COLO829 (cell line): ENCODE results near the gene SPATA2L.

ENCODE experiments used
- DNase-seq: peaks from one replicate; pipeline ENCODE4 v3.0.0; 2012; ENCODE audit warnings: low spot score

Gene SPATA2L, protein sequence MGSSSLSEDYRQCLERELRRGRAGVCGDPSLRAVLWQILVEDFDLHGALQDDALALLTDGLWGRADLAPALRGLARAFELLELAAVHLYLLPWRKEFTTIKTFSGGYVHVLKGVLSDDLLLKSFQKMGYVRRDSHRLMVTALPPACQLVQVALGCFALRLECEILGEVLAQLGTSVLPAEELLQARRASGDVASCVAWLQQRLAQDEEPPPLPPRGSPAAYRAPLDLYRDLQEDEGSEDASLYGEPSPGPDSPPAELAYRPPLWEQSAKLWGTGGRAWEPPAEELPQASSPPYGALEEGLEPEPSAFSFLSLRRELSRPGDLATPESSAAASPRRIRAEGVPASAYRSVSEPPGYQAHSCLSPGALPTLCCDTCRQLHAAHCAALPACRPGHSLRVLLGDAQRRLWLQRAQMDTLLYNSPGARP

DNA sequence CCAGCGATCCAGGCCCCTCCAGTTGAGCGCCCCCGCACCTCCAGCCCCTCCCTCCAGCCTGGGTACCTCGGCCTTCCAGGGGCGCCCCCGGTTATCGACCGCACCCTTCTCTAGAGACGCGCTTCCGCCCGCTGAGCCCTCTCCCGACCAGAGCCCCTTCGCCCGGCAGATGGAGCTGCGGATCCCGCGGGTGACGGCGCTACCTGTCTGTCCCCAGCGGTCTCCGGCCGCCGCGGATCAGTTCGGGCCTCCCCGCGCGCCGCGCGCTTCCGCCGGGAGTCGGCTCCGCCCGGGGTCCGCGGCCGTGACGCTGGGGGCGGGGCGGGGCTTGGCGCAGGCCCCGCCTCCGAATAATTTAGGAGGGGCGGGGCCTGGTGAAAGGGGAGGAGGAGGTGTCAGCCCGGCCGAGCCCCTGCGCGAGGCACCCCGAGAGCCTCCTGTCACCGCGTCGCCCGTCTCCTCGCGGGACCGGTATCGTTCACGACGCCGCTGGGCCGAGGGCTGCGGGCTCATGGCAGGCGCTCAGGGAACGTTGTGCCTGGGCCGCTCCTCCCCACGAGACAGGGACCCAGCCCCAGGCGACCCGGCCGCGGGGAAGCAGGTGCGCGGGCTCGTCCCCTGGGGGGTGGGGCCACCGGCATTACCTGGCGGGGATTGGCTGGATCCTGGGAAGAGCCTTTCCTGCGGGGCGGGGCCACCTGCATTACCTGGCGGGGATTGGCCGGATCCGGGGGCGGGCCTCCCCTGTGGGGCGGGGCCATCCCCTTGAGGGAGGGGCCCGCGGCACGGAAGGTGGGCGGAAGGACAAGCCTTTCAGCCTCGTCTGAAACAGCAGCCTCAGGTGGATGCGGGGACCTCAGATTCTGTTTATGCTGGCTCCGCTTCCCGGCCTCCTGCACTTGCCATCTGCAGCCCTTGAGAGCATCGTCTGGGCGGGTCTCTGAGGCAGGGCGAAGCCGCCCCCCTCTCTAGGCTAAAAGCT is at the start of gene SPATA2L:
SPATA2L (minus strand) TSS at position 281 of the 982 bp plus-strand sequence. CDS start 473 bp downstream, outside the sequence.
- peak; percentile 90 for DNase-seq

DNA sequence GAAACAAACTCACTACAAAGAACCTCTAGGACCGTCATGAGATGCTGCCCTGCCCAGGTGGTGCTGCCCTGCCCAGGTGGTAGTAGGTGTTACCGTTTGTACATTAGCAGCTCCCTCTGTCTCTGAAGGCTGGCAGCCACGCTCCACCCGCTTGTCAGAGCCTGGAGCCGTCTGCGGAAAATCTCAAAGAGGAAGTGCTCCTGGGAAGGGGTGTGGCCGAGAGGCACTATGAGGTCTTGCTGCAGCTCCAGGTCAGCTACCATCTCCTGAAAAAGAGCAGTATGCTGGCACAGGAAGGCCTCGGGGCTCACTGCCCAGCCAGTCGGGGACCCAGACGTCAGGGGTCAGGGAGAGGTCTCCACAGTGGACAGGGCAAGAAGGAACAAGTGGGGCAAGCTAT is 48.1 kb upstream of the SPATA2L start:
- no peak for DNase-seq

DNA sequence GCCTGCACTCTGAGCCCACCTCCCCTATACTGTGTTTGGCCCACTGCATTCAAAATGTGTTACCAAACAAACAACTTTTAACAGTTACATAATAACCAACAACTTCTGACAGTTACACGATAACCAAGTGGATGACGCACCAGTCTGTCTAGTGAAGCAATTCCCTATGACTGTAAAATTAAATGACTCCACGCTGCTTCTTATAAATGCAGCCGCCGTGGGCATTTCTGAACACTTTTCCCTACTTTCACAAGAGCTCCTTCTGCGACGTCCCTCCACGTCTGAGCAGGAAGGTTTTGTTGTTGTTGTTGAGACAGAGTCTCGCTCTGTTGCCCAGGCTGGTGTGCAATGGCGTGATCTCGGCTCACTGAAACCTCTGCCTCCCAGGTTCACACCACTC is 47.4 kb upstream of the SPATA2L start:
- no peak for DNase-seq

DNA sequence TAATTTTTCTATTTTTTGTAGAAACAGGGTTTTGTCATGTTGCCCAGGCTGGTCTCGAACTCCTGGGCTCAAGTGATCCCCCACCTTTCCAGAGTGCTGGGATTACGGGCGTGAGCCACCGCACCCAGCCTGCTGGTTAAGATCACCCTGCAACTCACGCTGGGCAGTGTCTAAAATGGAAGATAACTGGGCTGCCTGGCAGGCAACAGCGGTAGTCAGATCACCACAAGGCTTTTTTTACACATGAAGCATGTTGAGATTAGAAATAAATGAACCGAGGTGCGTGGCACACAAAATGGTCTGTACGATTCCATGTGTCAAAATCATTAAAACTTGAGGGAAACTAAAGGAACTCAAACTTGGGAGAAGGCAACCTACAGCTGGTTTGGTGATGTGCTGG is 46.6 kb upstream of the SPATA2L start:
- DNase-seq = no peak

DNA sequence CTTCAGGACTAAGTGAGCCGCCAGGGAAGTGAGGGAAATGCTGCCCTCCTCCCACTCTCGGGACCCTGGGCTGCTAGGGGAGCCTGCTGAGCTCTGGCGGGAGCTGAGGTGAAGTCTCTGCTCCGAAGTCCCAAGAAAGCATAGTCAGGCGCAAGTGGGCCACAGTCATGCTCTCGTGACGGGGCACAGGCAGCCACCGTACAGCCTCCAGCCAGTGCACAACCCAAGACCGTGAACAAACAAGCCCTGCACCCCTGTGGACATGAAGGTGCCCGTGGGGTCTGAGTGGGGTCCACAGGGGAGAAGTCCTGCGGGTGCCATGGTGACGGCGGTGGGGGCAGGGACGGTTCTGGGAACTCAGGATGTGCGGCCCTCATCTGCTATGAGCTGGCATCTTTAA is 44.5 kb upstream of the SPATA2L start:
- DNase-seq = no peak

DNA sequence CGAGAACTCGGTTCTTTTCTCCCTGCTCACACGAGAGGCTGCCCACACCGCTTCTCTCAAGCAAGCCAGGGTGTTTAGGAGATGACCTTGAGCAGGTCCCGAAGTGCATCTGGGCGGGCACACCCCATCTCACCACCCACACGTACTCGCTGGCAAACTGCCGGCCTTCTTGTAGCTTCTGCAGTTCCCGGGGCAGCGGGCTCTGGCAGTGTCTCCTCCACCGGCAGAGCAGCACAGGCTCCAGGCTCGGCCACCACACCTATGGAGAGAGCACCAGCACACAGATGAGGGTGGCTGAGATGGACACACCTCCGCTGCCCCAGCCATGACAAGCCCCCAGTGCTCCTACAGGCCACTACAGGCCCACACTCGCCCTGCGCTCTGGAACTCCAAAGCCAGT is 43.3 kb upstream of the SPATA2L start:
- no peak for DNase-seq

DNA sequence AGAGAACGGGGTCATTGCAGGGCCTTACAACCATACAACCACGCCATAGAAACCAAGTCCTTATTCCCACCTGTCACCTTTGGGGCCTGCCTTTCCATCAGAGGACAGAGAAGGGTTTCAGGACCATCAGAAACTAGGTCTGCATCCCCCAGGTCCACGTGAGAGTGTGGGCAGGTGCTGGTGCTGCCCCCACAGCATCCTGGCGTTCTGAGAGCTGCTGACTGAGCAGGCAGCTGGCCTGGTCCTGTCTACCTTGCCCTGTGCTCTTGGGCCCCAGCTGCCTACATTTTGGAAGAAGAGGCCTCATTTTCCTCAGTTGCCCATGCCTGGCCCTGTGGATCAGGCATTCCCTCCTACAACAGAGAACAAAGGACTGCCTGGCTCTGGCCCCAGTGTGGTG is 41.4 kb upstream of the SPATA2L start:
- DNase-seq = no peak

DNA sequence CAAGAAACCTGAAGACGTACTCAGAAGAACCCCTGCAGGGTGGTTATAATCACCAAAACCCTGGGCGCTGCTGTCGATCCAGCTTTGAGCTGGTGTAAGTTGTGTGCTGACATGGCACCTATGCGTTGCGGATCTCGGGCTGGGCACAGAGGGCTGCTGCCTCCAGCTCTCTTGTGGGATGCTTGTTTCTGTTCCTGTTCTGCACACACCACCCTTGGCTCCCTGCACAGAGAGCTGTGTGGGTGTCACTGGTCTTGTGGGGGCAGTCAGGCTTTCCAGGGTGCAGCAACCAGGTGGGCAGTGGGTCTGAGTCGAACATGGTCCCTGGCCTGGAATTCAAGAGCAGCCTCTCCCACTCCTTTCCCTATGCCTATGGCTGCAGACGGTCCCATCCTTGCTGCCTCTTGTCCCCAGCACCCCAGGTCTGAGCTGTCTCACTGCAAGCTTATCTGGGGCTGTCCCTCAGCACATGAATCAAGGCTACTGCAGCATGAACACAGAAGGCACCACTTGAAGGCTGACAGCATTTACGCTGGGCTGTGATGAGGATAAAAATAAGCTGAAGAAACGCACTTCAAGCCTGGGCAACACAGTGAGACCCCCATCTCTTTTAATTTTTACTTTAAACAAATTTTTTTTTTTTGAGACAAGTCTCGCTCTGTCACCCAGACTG is 40.0 kb upstream of the SPATA2L start:
- no peak for DNase-seq

DNA sequence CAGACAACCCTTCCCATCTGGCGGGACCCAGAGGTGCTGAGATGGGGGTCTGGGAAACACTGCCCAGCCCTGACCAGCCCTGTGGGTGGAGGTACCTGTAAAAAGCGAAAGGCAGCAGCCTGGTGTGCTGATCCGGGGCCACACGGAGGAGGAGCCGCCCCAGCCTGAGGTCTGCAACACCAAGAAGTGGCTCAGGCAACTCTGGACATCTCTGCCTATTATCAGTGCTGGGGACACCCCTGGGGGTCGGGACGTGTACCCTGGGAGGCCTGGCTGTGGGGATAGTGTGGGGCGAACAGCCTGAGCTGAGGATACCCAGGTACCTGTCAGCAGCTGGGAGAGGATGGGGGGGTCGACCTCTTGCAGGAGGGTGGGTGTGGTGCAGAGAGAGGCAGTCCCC is 37.9 kb upstream of the SPATA2L start:
- DNase-seq = no peak

DNA sequence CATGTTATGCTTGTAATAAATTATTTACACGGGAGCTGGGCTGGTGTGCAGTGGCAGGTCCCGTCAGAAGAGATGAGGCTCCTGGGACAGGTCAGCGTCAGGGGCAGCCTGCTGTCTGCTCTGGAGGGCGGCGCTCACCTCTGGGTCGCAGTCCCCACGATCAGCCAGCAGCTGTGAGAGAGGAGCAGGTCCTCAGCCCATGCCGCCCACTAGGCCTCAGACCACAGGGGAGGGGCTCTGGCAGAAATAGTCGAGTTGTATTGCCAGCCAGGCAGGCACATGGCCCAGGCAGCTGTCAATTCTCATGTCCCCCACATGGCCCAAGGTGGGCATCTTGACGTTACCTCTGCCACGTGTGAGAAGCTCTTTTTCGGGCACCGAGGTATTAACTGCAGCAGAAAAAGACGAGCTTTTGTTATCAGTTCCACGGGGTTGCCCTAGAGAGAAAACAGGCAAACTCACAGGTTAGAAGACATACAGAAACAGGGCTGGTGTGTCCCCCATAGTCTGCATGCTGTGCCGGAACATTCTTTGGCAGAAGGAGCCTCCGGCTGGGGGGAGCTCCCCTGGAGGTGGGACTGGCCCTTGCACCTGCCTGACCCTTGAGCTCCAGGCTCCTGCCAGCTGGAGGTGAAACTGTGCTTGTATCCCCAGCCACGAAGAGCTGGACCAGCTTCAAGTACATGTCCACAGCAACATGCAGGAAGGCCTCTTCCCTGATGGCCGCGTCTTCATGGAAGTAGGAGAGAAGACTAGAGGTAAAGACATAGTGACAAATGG is 37.2 kb upstream of the SPATA2L start:
- no peak for DNase-seq

DNA sequence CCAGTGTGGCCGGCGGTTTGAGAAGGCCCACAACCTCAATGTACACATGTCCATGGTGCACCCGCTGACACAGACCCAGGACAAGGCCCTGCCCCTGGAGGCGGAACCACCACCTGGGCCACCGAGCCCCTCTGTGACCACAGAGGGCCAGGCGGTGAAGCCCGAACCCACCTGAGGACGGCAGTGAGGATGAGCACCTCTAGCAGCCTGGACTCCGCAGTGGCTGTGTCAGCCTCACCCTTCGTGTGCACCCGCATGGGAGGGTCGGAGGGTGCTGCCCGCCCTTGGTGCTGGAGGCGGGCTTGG is 36.5 kb upstream of the SPATA2L start:
- DNase-seq = no peak

DNA sequence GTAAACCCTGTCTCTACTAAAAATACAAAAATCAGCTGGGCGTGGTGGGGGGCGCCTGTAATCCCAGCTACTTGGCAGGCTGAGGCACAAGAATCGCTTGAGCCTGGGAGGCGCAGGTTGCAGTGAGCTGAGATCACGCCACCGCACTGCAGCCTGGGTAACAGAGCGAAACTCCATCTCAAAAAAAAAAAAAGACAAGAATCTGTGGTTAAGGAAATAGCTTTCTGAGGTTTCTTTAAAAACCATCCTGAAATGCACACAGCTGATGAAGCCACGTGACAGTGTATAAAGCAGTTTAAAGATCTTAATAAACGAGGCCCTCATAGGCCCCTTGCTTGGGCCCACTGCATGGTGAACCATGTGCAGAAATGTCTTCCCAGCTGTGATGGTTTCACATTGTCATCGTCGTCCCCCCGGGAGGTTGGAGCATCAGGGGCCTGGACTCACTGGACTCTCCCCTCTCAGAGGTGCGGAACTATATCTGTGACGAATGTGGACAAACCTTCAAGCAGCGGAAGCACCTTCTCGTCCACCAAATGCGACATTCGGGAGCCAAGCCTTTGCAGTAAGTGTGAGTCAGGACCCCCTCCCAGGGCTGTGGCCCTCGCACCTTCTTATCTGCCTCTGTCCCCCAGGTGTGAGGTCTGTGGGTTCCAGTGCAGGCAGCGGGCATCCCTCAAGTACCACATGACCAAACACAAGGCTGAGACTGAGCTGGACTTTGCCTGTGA is 36.0 kb upstream of the SPATA2L start:
- no peak for DNase-seq

DNA sequence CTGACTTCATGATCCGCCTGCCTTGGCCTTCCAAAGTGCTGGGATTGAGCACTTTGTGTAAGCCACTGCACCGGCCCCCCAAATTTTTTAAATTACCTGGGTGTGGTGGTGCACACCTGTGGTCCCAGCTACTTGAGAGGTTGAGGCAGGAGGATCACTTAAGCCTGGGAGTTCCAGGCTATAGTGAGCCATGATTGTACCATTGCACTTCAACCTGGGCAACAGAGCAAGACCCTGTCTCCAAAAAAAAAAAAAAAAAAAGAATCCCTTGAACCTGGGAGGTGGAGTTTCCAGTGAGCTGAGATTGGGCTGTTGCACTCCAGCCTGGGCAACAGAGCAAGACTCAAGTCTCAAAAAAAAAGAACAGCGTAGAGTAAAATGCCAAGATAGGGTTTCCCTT is 35.0 kb upstream of the SPATA2L start:
- DNase-seq = no peak

DNA sequence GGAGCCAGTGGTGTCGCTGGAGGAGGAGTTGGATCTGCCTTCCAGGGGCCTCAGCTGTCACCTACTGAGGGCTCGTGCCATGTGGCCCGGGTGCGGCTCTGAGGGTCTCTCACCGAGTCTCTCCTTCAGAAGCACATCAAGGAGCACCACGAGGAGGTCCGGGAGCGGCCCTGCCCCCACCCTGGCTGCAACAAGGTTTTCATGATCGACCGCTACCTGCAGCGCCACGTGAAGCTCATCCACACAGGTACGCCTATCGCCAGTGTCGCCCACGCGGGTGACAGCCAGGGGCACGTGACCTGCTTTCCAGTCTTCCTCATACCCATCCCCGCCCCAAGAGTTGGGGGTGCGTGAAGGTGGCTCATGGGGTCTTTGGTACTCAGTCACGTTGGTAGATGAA is 32.3 kb upstream of the SPATA2L start:
- DNase-seq = no peak

DNA sequence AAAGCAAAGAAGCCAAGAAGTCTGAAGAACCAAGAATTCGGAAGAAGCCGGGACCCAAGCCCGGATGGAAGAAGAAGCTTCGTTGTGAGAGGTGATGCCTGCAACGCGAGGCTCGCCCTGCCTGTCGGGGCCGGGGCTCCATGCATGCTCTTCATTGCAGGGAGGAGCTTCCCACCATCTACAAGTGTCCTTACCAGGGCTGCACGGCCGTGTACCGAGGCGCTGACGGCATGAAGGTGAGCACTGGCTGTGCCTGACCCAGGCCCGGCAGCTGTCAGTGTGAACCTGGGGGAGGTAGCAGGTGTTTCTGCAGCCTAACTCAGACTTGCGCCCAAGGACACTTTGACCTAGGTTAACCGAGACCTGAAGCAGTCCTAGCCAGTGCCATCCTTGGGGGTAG is 31.8 kb upstream of the SPATA2L start:
- DNase-seq = no peak

DNA sequence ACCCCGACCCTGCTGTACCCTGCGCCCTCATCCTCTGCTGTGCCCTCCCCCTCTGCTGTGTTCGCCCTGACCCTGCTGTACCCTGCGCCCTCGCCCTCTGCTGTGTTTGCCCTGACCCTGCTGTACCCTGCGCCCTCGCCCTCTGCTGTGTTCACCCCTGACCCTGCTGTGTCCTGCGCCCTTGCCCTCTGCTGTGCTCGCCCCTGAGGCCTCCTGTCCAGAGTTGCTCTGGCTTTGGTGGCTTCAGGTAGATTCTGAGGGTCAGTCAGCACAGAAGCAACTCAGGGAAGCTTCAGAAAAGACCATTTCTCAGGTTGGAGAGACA is 31.4 kb upstream of the SPATA2L start:
- DNase-seq = no peak

DNA sequence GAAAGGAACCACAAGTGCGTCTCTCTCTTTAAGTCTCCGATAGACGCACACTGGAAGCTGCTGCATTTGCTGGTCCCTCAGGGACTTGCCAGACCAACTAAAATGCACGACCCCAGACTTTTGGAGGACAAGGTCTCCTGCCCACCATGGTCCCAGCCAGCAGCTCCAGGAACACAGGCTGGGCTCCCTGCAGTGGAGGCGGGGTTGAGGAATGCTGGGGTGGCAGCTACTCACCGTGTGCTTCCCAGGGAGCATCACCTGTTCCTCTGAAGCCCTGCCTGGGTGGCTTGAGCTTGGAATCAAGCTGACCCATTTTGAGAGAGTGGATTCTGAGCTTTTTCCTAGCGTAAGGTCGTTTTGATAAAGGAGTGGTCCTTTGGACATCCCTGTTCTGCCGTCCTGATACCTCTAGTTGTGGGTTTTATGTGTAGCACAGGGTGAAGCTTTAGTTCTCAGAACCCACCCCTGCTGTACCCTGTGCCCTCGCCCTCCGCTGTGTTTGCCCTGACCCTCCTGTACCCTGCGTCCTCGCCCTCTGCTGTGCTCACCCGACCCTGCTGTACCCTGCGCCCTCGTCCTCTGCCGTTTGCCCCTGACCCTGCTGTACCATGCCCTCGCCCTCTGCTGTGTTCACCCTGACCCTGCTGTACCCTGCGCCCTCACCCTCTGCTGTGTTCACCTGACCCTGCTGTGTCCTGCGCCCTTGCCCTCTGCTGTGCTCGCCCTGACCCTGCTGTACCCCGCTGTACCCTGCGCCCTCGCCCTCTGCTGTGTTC is 30.8 kb upstream of the SPATA2L start:
- DNase-seq = no peak

DNA sequence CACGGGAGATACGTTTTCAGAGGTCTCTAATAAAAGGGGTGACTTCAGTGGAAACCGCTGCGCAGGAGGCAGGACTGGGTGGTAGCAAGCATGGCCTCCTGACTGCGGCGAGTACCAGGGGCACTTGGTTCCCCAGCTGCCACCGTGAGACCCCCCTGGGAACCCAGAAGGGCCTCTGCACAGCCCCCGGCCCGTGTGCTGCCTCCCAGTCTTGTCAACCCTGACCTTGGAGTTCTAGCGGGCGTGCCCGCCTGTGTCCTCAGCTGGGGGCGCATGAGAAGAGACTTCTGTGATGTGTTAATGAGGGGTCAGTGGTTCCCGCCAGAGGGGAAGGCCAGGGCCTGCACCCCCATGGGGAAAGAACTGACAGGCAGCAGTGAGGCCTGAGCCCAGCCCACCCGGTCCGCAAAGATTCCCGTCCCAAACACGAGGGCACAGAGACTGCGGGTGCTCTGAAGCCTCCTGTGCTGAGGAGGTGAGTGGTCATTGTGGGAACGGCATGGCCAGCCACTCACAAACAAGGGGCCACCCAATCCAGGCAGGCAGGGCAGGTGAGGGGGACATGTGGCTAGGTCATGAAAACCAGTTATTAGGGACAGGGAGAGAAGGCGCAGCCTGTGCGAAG is 29.2 kb upstream of the SPATA2L start:
- DNase-seq = no peak

DNA sequence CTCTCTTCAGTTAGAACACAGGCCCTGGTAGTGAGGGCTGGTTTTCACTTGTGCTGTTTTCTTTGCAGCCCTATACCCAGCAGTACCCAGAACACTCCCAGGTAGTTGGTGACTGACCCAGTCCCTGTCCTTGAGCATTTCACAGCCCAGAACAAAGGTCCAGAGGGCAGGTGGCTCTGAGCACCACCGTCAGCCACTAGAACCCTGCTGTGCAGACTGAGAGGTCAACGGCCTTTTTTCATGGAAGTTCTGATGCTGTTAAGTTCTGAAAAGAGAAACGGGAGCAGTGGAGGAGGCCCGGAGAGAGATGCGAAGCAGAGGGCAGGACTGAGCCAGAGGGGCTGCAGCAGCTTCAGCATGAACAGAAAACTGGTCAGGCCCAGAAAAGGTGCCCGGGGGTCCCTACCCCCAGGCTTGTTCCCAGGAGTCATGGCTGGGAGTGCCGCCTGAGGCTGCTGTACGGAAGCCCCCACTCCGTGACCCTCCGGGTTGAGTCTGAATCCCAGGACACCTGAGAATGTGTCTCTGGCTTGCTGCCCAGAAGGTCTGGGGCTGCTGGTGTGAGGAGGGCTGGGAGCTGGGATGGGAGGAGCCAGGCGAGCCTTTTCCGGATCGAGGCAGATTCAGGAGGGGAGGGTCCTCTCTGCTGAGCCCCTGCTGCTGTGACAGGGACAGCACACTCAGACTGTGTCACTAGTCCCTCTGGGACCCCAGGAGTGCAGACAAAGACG is 28.5 kb upstream of the SPATA2L start:
- DNase-seq = no peak
